ENCODE measurements around the gene RPA1.
A peak's percentile ranks its signal among the peaks of the same experiment; 100 is the strongest.

- TF ChIP-seq ZNF302 (tag by site-specific recombination; IDR thresholded peaks at IDR 0.05; ENCODE audit: low read depth) (no peak), CTCF (tag by site-specific recombination; IDR thresholded peaks at IDR 0.05) (peak; percentile 62; the same call in 1 of the 2 replicates), PRDM1 (tag by site-specific recombination; IDR thresholded peaks at IDR 0.05) (no peak), ZFP69B (tag by site-specific recombination; IDR thresholded peaks at IDR 0.05) (no peak), ATF2 (tag by site-specific recombination; IDR thresholded peaks at IDR 0.05; ENCODE audit: low read depth) (no peak), ZNF138 (tag by site-specific recombination; IDR thresholded peaks at IDR 0.05; ENCODE audit: borderline replicate concordance) (no peak), ZNF274 (IDR thresholded peaks at IDR 0.05; ENCODE audit: low read length) (no peak), ZNF274 (tag by site-specific recombination; IDR thresholded peaks at IDR 0.05; ENCODE audit: borderline replicate concordance) (no peak), ZNF16 (tag by site-specific recombination; IDR thresholded peaks at IDR 0.05; ENCODE audit: low read depth) (no peak)
Observed at GRCh38 chr17:1783834-1784611, 45.8 kb upstream of the RPA1 start.

Data from HEK293 (cell line).